PC-3 (cell line): ENCODE results near the gene GNB1. TPM values are rescaled to one million over a fixed set of nuclear protein-coding genes. Genes with fewer than 3 reads are reported as not detected.

Experiments
- ATAC-seq: fragments of 200-7000 bp; cut with Tn5 transposase; 2 replicates; pipeline ENCODE4 v1.9.1; 2020; ENCODE audit warnings: mild to moderate bottlenecking, moderate library complexity
- BruUV-seq: library from RNA; stranded (reverse); fragments of 400-500 nt; replicated peaks from 2 replicates; lab custom pipeline; 2021; lab: Mats Ljungman, UMichigan
- CTCF ChIA-PET: fragments of 300-600 bp; sonication (Branson Sonifier 250); formaldehyde crosslinking; loops from one replicate; lab custom pipeline; 2022; ENCODE audit warnings: antibody characterized with exemption; lab: Charles Lee
- POLR2A ChIA-PET: fragments of 300-600 bp; sonication (Branson Sonifier 250); formaldehyde crosslinking; loops from one replicate; lab custom pipeline; 2022; ENCODE audit warnings: antibody characterized with exemption; ENCODE audit not compliant: unreplicated experiment; lab: Charles Lee
- DNase-seq: peaks from one replicate; pipeline ENCODE4 v3.0.0-alpha.2; 2015
- H2AFZ ChIP-seq: fragments of 300-600 bp; sonication (generic); 2 replicates; pipeline ENCODE4 v1.6.0; 2016; ENCODE audit warnings: antibody characterized with exemption, low read length
- H3F3A ChIP-seq: fragments of 300-600 bp; sonication (generic); one replicate; pipeline ENCODE4 v1.6.0; 2017; ENCODE audit warnings: antibody characterized with exemption, low read length, control low read depth, mild to moderate bottlenecking; ENCODE audit not compliant: unreplicated experiment
- H3K27ac ChIP-seq: fragments of 300-600 bp; sonication (generic); 2 replicates; pipeline ENCODE4 v1.5.1; 2016; ENCODE audit warnings: mild to moderate bottlenecking, low read length
- H3K27me3 ChIP-seq: fragments of 300-600 bp; sonication (generic); 2 replicates; pipeline ENCODE4 v1.6.1; 2016; ENCODE audit warnings: low read length, mixed read lengths
- H3K36me3 ChIP-seq: fragments of 300-600 bp; sonication (generic); 2 replicates; pipeline ENCODE4 v1.6.1; 2016; ENCODE audit warnings: low read depth, mixed run types, low read length, mixed read lengths
- H3K4me1 ChIP-seq: fragments of 300-600 bp; sonication (generic); 2 replicates; pipeline ENCODE4 v1.5.1; 2016; ENCODE audit warnings: low read length; ENCODE audit not compliant: insufficient read depth
- H3K4me2 ChIP-seq: fragments of 300-600 bp; sonication (generic); 2 replicates; pipeline ENCODE4 v1.6.0; 2016; ENCODE audit warnings: low read length
- H3K4me3 ChIP-seq: fragments of 300-600 bp; sonication (generic); 2 replicates; pipeline ENCODE4 v1.5.1; 2016; ENCODE audit warnings: mild to moderate bottlenecking, low read length, mixed read lengths
- H3K79me2 ChIP-seq: fragments of 300-600 bp; sonication (generic); 2 replicates; pipeline ENCODE4 v1.6.1; 2017; ENCODE audit warnings: low read length, mixed read lengths
- H3K9ac ChIP-seq: fragments of 300-600 bp; sonication (generic); 2 replicates; pipeline ENCODE4 v1.6.0; 2016; ENCODE audit warnings: mild to moderate bottlenecking, low read length
- H3K9me2 ChIP-seq: fragments of 300-600 bp; sonication (generic); replicated peaks from 2 replicates; pipeline ENCODE4 v1.6.1; 2016; ENCODE audit warnings: mixed run types, low read length, mixed read lengths
- H3K9me3 ChIP-seq: fragments of 300-600 bp; sonication (generic); 2 replicates; pipeline ENCODE4 v1.6.1; 2016; ENCODE audit warnings: low read length, mixed read lengths
- H4K20me1 ChIP-seq: fragments of 300-600 bp; sonication (generic); 2 replicates; pipeline ENCODE4 v1.6.1; 2016; ENCODE audit warnings: low read length, mixed read lengths
- CTCF ChIP-seq: fragments of 300-600 bp; sonication (generic); conservative IDR thresholded peaks from 2 replicates; pipeline ENCODE4 v1.5.1; 2017; ENCODE audit warnings: antibody characterized with exemption, low read depth, mild to moderate bottlenecking, low read length
- EZH2 ChIP-seq: fragments of 300-600 bp; sonication (generic); IDR thresholded peaks from one replicate; pipeline ENCODE4 v1.6.1; 2017; ENCODE audit warnings: antibody characterized with exemption, mild to moderate bottlenecking, low read length; ENCODE audit not compliant: unreplicated experiment
- EZH2phosphoT487 ChIP-seq: fragments of 300-600 bp; sonication (generic); IDR thresholded peaks from 2 replicates; pipeline ENCODE4 v1.6.1; 2018; ENCODE audit warnings: mild to moderate bottlenecking, antibody characterized with exemption, low read length, borderline replicate concordance
- intact Hi-C: fragments of 100-400 bp; cut with micrococcal nuclease; formaldehyde crosslinking; loops from 2 replicates; pipeline ENCODE4 v1.9.0; 2023
- total RNA-seq: library from RNA; depleted of rRNA; stranded (reverse); fragments of >200 nt; gene quantifications from 2 replicates; pipeline ENCODE4 v1.2.3, GENCODE V29; 2014

Gene GNB1
- total RNA-seq, 1 experiment from 2014 or later, result 125 TPM

- Histone ChIP-seq H3F3A (peaks cover 6% of the 10 kb centered on the region), H3K9ac (peak overlapping the region; percentile 49), H3K36me3 (peaks cover 30% of the 10 kb centered on the region), H3K4me2 (peak overlapping the region; percentile 85), H3K27me3 (no peaks in the 10 kb centered on the region), H3K9me3 (no peaks in the 10 kb centered on the region), H3K9me2 (no peaks in the 10 kb centered on the region), H3K4me3 (peak overlapping the region; percentile 49), H3K4me1 (peaks cover 28% of the 10 kb centered on the region), H3K79me2 (peaks cover 5% of the 10 kb centered on the region), H2AFZ (peak overlapping the region; percentile 73), H3K27ac (peak overlapping the region; percentile 74), H4K20me1 (no peaks in the 10 kb centered on the region)
- intact Hi-C loops, result no loop called here
- CTCF ChIA-PET, result interaction anchor here (0.6 kb wide), 1 partner anchor 763 kb away, joined by 4 read pairs; no protein-coding TSS in a partner anchor
- POLR2A ChIA-PET, result interaction anchor here (0.6 to 0.7 kb wide), 2 partner anchors 19 to 126 kb away, joined by 3 to 12 read pairs; no protein-coding TSS in a partner anchor
- no TSS peak for BruUV-seq
- DNase-seq (peak; percentile 86), ATAC-seq (peak; percentile 74)
- TF ChIP-seq EZH2phosphoT487 (no peak), EZH2 (no peak), CTCF (no peak)
These were observed 108.3 kb downstream of the GNB1 start for GRCh38 chr1:1782399-1783221.

DNA sequence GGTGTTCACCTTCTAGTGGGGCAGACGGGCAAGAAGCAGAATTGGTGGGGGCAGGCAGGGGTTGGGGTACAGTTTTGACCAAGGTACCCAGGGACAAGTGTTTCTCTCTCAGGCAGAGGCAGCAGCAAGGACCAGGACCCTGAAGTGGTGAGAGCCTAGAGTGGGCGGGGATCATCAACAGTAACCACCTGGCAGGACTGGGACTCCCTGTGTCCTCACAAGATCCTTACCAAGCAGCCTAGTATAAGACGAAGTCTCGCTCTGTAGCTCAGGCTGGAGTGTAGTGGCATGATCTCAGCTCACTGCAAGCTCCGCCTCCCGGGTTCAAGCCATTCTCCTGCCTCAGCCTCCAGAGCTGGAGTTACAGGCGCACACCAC, 109.4 kb downstream of the GNB1 start:
- no peaks in the 10 kb centered on the region for H3K27me3 ChIP-seq
- CTCF ChIA-PET, result no interaction called here
- TF ChIP-seq EZH2phosphoT487 (no peak), EZH2 (no peak), CTCF (no peak)
- no peak overlapping the region for H3K4me2 ChIP-seq
- H3K79me2 ChIP-seq, result peaks cover 16% of the 10 kb centered on the region
- no peak overlapping the region for H3K4me3 ChIP-seq
- no peaks in the 10 kb centered on the region for H3K9me3 ChIP-seq
- ATAC-seq (no peak), DNase-seq (no peak)
- BruUV-seq, result no TSS peak
- peaks cover 6% of the 10 kb centered on the region; the same call in 1 of the 2 replicates for H4K20me1 ChIP-seq
- POLR2A ChIA-PET, result interaction anchor here (0.7 kb wide), 1 partner anchor 18 kb away, joined by 3 read pairs; no protein-coding TSS in a partner anchor
- peaks cover 3% of the 10 kb centered on the region for H3F3A ChIP-seq
- H3K4me1 ChIP-seq, result peaks cover 36% of the 10 kb centered on the region
- no peak overlapping the region for H3K9ac ChIP-seq
- no peak overlapping the region for H2AFZ ChIP-seq
- H3K27ac ChIP-seq, result no peak overlapping the region
- no peaks in the 10 kb centered on the region for H3K9me2 ChIP-seq
- H3K36me3 ChIP-seq, result peaks cover 19% of the 10 kb centered on the region
- intact Hi-C loops, result no loop called here
